ENCODE data around the gene RTN4R. TPM values are rescaled to one million over a fixed set of nuclear protein-coding genes. Genes with fewer than 3 reads are reported as not detected.
"Not testable (repeated sequence)": the region's sequence is repeated elsewhere in the genome, so short reads cannot be mapped to it uniquely, and the experiment has no call there.

The RTN4R gene
- 10.4 and 12.2 TPM in 2 replicates for total RNA-seq (2014; rRNA removed)
- percentile 28 among the genes with signal in this experiment for Bru-seq, nascent RNA
- BruChase-seq, experiment 1, labeled RNA remaining after a 6-hour chase: percentile 24 among the genes with signal in this experiment
- percentile 29 among the genes with signal in this experiment for BruChase-seq, experiment 2, labeled RNA remaining after a 2-hour chase
- long read RNA-seq, transcript RTN4R-201 (2 exons, 2,157 nt): major isoform, 9 of 13 reads
- long read RNA-seq, partial matches to known transcripts: 0 of 13 reads
- long read RNA-seq, other reads (novel, unspliced or antisense): 3 of 13 reads

DNA sequence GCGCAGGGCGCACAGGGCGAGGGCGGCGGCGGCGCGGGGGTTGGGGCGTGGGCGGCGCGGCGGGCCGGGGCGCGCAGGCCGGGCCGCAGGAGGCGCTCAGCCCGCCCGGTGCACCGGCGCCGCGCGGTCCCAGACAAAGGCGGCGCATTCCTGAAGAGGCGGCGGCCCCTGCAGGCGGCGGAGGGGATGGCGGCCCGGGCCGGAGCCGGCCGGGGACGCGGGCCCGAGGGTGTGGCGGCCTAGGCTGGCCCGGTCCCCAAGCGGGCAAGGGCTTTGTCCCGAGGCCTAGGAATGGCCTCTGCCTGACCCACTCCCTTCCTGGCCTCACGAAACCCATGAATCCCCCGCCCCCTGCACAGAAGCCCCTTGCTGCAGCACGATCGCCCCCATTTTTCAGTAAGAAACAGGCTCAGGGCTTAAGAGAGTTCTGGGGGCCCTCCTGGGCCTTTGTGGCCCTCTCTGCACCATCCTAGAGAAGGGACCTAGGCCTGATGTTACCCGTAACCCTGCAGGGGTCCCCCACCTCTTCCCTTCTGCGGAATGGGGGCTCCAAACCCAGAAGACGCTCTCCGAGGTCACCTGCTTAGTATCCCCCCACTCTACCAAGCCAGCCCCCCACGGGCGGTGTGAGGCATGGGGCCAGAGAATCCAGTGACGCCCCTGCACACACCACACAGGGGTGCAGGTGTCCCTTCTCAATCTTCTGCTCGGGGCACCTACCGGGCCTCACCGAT is at the start of gene RTN4R:
RTN4R (minus strand) TSS at position 40 of the 734 bp plus-strand sequence. CDS start 226 bp downstream, outside the sequence.
- Histone ChIP-seq H3K4me3 (ENCODE audit: low read length) (peak within 1 kb of the TSS; percentile 63), H3K9me3 (ENCODE audit: low read length) (no peaks in the 10 kb centered on the region), H4K20me1 (ENCODE audit: low read length) (no peaks in the 10 kb centered on the region), H3K4me2 (ENCODE audit: low read length) (peak within 1 kb of the TSS; percentile 81), H3K4me1 (ENCODE audit: insufficient read depth, low read length) (no peaks in the 10 kb centered on the region), H3K27me3 (ENCODE audit: low read length) (no peaks in the 10 kb centered on the region), H3K79me2 (ENCODE audit: low read length) (no peaks in the 10 kb centered on the region), H3K9ac (ENCODE audit: low read length) (peak within 1 kb of the TSS; percentile 43; the same call in 1 of the 2 replicates), H3K9me2 (replicated peaks; ENCODE audit: low read length) (no peaks in the 10 kb centered on the region), H2AFZ (ENCODE audit: low read length) (peak within 1 kb of the TSS; percentile 61), H3K27ac (ENCODE audit: low read length) (no peak within 1 kb of the TSS), H3K36me3 (ENCODE audit: low read depth, low read length) (no peaks in the 10 kb centered on the region), H3F3A (ENCODE audit: low read length, unreplicated experiment) (no peaks in the 10 kb centered on the region)
- ATAC-seq (peak; percentile 74), DNase-seq (peak; percentile 59)
- no TSS peak for BruUV-seq (replicated peaks)
- TF ChIP-seq, protein P1, sequence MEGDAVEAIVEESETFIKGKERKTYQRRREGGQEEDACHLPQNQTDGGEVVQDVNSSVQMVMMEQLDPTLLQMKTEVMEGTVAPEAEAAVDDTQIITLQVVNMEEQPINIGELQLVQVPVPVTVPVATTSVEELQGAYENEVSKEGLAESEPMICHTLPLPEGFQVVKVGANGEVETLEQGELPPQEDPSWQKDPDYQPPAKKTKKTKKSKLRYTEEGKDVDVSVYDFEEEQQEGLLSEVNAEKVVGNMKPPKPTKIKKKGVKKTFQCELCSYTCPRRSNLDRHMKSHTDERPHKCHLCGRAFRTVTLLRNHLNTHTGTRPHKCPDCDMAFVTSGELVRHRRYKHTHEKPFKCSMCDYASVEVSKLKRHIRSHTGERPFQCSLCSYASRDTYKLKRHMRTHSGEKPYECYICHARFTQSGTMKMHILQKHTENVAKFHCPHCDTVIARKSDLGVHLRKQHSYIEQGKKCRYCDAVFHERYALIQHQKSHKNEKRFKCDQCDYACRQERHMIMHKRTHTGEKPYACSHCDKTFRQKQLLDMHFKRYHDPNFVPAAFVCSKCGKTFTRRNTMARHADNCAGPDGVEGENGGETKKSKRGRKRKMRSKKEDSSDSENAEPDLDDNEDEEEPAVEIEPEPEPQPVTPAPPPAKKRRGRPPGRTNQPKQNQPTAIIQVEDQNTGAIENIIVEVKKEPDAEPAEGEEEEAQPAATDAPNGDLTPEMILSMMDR (conservative IDR thresholded peaks at IDR 0.05; ENCODE audit: low read depth, low read length): peak; percentile 29; the same call in 1 of the 2 replicates
- TF ChIP-seq EZH2 (IDR thresholded peaks at IDR 0.05; ENCODE audit: low read length, unreplicated experiment): no peak
- ChIA-PET CTCF (no interaction called here), POLR2A (ENCODE audit: unreplicated experiment) (no interaction called here)
- intact Hi-C loops (cut with micrococcal nuclease): no loop called here

DNA sequence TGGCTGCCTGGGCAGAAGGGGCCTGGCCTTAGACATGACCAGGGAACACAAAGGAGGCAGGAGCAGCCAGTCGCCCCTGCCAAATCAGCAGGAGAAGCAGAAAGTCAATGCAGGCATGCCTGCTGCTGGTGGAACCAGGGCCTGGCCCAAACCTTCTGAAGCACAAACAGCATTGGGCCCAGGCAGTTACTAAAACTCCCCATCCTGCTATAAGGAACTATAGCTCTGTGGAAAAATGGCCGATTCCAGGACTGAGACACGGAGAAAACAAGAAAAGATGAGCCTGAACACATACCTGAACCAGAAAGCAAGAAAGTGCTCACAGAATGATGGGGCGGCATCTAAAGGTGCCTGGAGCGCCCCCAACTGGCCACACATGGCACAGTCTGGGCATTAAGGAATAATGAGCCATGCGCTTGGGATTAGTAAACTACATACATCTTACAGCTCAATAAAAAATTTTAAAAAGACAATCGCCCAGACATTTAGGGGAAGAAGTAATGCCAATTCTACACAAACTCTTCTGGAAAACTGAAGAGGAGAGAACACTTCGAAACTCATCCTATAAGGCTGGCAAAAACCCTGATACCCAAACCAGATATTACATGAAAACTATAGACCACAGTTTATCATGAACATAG is 49.4 kb upstream of the RTN4R start:
- H3K9me3 ChIP-seq (ENCODE audit: low read length): not testable (repeated sequence)
- TF ChIP-seq, protein P1 (conservative IDR thresholded peaks at IDR 0.05; ENCODE audit: low read depth, low read length): peak; percentile 63

More for the DNA sequence above, 49.4 kb upstream of the RTN4R start:
- H4K20me1 ChIP-seq (ENCODE audit: low read length); H3K4me1 ChIP-seq (ENCODE audit: insufficient read depth, low read length); H3K9ac ChIP-seq (ENCODE audit: low read length); H3F3A ChIP-seq (ENCODE audit: low read length, unreplicated experiment); DNase-seq; CTCF ChIA-PET; H3K27ac ChIP-seq (ENCODE audit: low read length); intact Hi-C loops (cut with micrococcal nuclease); POLR2A ChIA-PET (ENCODE audit: unreplicated experiment); H3K27me3 ChIP-seq (ENCODE audit: low read length); BruUV-seq (replicated peaks); H3K4me3 ChIP-seq (ENCODE audit: low read length); ATAC-seq; H3K9me2 ChIP-seq (replicated peaks; ENCODE audit: low read length); H2AFZ ChIP-seq (ENCODE audit: low read length); H3K36me3 ChIP-seq (ENCODE audit: low read depth, low read length): not testable (repeated sequence)
- peaks cover 40% of the 10 kb centered on the region for H3K79me2 ChIP-seq (ENCODE audit: low read length)
- H3K4me2 ChIP-seq (ENCODE audit: low read length): peak overlapping the region; percentile 98; the same call in 1 of the 2 replicates

Data from PC-3 (cell line).